HCT116 (cell line): Measurements from ENCODE around the gene PRMT9. TPM values are rescaled to one million over a fixed set of nuclear protein-coding genes. Genes with fewer than 3 reads are reported as not detected.

ENCODE experiments used
- ATAC-seq: fragments of 200-7000 bp; cut with Tn5 transposase; 2 replicates; pipeline ENCODE4 v1.9.1; 2020; ENCODE audit warnings: mild to moderate bottlenecking, moderate library complexity
- BruUV-seq: library from RNA; stranded (reverse); fragments of 400-500 nt; replicated peaks from 2 replicates; lab custom pipeline; 2021; lab: Mats Ljungman, UMichigan
- CTCF ChIA-PET: fragments of 300-600 bp; sonication (Branson Sonifier 250); formaldehyde crosslinking; loops from one replicate; lab custom pipeline; 2021; ENCODE audit warnings: antibody characterized with exemption; lab: Charles Lee
- POLR2A ChIA-PET: fragments of 300-600, 350-600 bp; sonication (Branson Sonifier 250); formaldehyde crosslinking; loops from one replicate; lab custom pipeline; 2021; ENCODE audit warnings: antibody characterized with exemption; lab: Charles Lee
- RAD21 ChIA-PET, 2 experiments: fragments of 300-600 bp; sonication (Branson Sonifier 250); formaldehyde crosslinking; loops; one replicate each; lab custom pipeline; 2023; ENCODE audit warnings: low total read pairs in 2 of 2; ENCODE audit not compliant: uncharacterized antibody in 2 of 2, unreplicated experiment in 2 of 2, low non-redundant PET in 1 of 2; lab: Charles Lee
- DNase-seq: peaks from one replicate; pipeline ENCODE4 v3.0.0-alpha.2; 2010; ENCODE audit warnings: low read depth, low spot score
- H2AFZ ChIP-seq: fragments of 200-600 bp; shearing (Covaris generic), sonication (generic); 2 replicates; pipeline ENCODE4 v1.6.1; 2017; ENCODE audit warnings: low read depth, mixed run types, mixed read lengths, antibody characterized with exemption, low read length; ENCODE audit not compliant: poor library complexity, severe bottlenecking
- H3K27ac ChIP-seq: 2 replicates; pipeline ENCODE4 v1.5.1; 2012; ENCODE audit warnings: low read depth, low read length
- H3K27me3 ChIP-seq: fragments of 200-600 bp; sonication (generic); 2 replicates; pipeline ENCODE4 v1.6.1; 2016; ENCODE audit warnings: mixed run types, low read length, mixed read lengths; ENCODE audit not compliant: insufficient read depth
- H3K36me3 ChIP-seq, 2 experiments: fragments of 200-500 bp in 1 of 2; fragments of 200-600 bp in 1 of 2; sonication (Bioruptor generic) in 1 of 2; sonication (generic) in 1 of 2; 2 replicates each; pipeline versions ENCODE4 v1.5.1 to v1.6.1; 2014 to 2016; ENCODE audit warnings: low read length in 2 of 2, inconsistent platforms in 1 of 2, mixed read lengths in 1 of 2, mixed run types in 1 of 2; ENCODE audit not compliant: insufficient read depth in 2 of 2, control insufficient read depth in 1 of 2
- H3K4me1 ChIP-seq, 2 experiments: fragments of 200-600 bp in 1 of 2; sonication (generic) in 1 of 2; 2 replicates each; pipeline versions ENCODE4 v1.5.1 to v1.6.1; 2012 to 2017; ENCODE audit warnings: low read length in 2 of 2, inconsistent platforms in 1 of 2, mild to moderate bottlenecking in 1 of 2, mixed read lengths in 1 of 2, mixed run types in 1 of 2, moderate library complexity in 1 of 2; ENCODE audit not compliant: insufficient read depth in 2 of 2, control insufficient read depth in 1 of 2
- H3K4me2 ChIP-seq: fragments of 200-600 bp; sonication (generic); 2 replicates; pipeline ENCODE4 v1.6.1; 2017; ENCODE audit warnings: mixed run types, low read length, mixed read lengths
- H3K4me3 ChIP-seq, 2 experiments: fragments of 200-600 bp in 1 of 2; sonication (generic) in 1 of 2; replicated peaks in 1 of 2; 2 replicates each; pipeline ENCODE4 v1.5.1; 2011 to 2016; ENCODE audit warnings: low read length in 2 of 2, control low read depth in 1 of 2, low read depth in 1 of 2, mild to moderate bottlenecking in 1 of 2, mixed read lengths in 1 of 2, mixed run types in 1 of 2
- H3K79me2 ChIP-seq: fragments of 200-600 bp; sonication (generic); 2 replicates; pipeline ENCODE4 v1.6.1; 2017; ENCODE audit warnings: mild to moderate bottlenecking, mixed run types, low read length, moderate library complexity, mixed read lengths; ENCODE audit not compliant: insufficient read depth
- H3K9ac ChIP-seq: fragments of 200-600 bp; sonication (generic); 2 replicates; pipeline ENCODE4 v1.6.1; 2016; ENCODE audit warnings: low read length, mixed read lengths
- H3K9me2 ChIP-seq: fragments of 200-600 bp; sonication (generic), shearing (Covaris generic); 2 replicates; pipeline ENCODE4 v1.6.1; 2017; ENCODE audit warnings: mixed run types, mild to moderate bottlenecking, moderate library complexity; ENCODE audit not compliant: insufficient read depth
- H3K9me3 ChIP-seq, 2 experiments: fragments of 200-500 bp in 1 of 2; fragments of 200-600 bp in 1 of 2; sonication (Bioruptor generic) in 1 of 2; sonication (generic) in 1 of 2; 2 replicates each; pipeline ENCODE4 v1.6.1; 2014 to 2017; ENCODE audit warnings: low read length in 2 of 2, mixed read lengths in 2 of 2, inconsistent platforms in 1 of 2, low read depth in 1 of 2, mild to moderate bottlenecking in 1 of 2, mixed run types in 1 of 2, moderate library complexity in 1 of 2; ENCODE audit not compliant: control insufficient read depth in 1 of 2, insufficient read depth in 1 of 2
- H4K20me1 ChIP-seq: fragments of 200-600 bp; sonication (generic), shearing (Covaris generic); 2 replicates; pipeline ENCODE4 v1.6.1; 2017; ENCODE audit warnings: mixed run types, mild to moderate bottlenecking, moderate library complexity; ENCODE audit not compliant: insufficient read depth
- ATF3 ChIP-seq: IDR thresholded peaks from 2 replicates; pipeline ENCODE4 v1.6.1; 2012
- CBX3 ChIP-seq: IDR thresholded peaks from 2 replicates; pipeline ENCODE4 v1.6.1; 2012; ENCODE audit warnings: low read depth
- MAX ChIP-seq: IDR thresholded peaks from 2 replicates; pipeline ENCODE4 v1.6.1; 2012
- POLR2A ChIP-seq: IDR thresholded peaks from 2 replicates; pipeline ENCODE4 v1.7.0; 2011; ENCODE audit warnings: borderline replicate concordance; ENCODE audit not compliant: insufficient read depth, insufficient read length; ENCODE audit errors: extremely low read depth
- POLR2AphosphoS5 ChIP-seq: IDR thresholded peaks from 2 replicates; pipeline ENCODE4 v1.6.1; 2011; ENCODE audit warnings: mild to moderate bottlenecking, low read depth, low read length, moderate library complexity
- REST ChIP-seq: IDR thresholded peaks from 2 replicates; pipeline ENCODE4 v1.6.1; 2012; ENCODE audit warnings: low read depth
- SRF ChIP-seq: IDR thresholded peaks from 2 replicates; pipeline ENCODE4 v1.6.1; 2012; ENCODE audit warnings: low read depth
- TCF7L2 ChIP-seq: IDR thresholded peaks from 2 replicates; pipeline ENCODE4 v1.7.0; 2011; ENCODE audit warnings: borderline replicate concordance, inconsistent platforms; ENCODE audit not compliant: insufficient read depth, insufficient read length; ENCODE audit errors: extremely low read depth
- YY1 ChIP-seq: IDR thresholded peaks from 2 replicates; pipeline ENCODE4 v1.6.1; 2011; ENCODE audit warnings: low read length, low read depth, moderate library complexity, mild to moderate bottlenecking; ENCODE audit not compliant: insufficient replicate concordance; ENCODE audit errors: extremely low read depth
- ZFX ChIP-seq: fragments of 450-650 bp; IDR thresholded peaks from 2 replicates; pipeline ENCODE4 v1.6.1; 2017
- ZNF274 ChIP-seq: fragments of 200-500 bp; sonication (Bioruptor generic); IDR thresholded peaks from 2 replicates; pipeline ENCODE4 v1.6.1; 2014; ENCODE audit warnings: mild to moderate bottlenecking, low read depth, low read length, inconsistent platforms
- intact Hi-C: fragments of 100-400 bp; cut with micrococcal nuclease; formaldehyde crosslinking; loops from 2 replicates; pipeline ENCODE4 v1.10.0; 2022
- total RNA-seq: library from RNA; stranded (reverse); gene quantifications from one replicate; pipeline ENCODE4 v1.2.1, GENCODE V29; 2021; ENCODE audit not compliant: unreplicated experiment

PRMT9 gene
- total RNA-seq, 1 experiment from 2014 or later: 5.8 TPM

- no peak for DNase-seq
- RAD21 ChIA-PET: interaction anchor here in 1 of 2 experiments (0.8 kb wide), 1 partner anchor 250 kb away, joined by 3 read pairs; no protein-coding TSS in a partner anchor
Measured at GRCh38 chr4:147616849-147617172, 67.2 kb downstream of the PRMT9 start.

GRCh38 chr4:147610686-147611085, 73.3 kb downstream of the PRMT9 start:
- TF ChIP-seq REST (no peak), POLR2AphosphoS5 (no peak), ZFX (no peak), ATF3 (no peak), MAX (no peak)
- ChIA-PET POLR2A (no interaction called here), CTCF (no interaction called here), RAD21 (no interaction called here)
- no peak for DNase-seq
- Histone ChIP-seq H3K9me3 (no peaks in the 10 kb centered on the region), H3K4me2 (no peak overlapping the region), H3K9me2 (no peaks in the 10 kb centered on the region), H3K79me2 (no peaks in the 10 kb centered on the region), H3K4me1 (no peaks in the 10 kb centered on the region), H3K9ac (no peak overlapping the region), H3K36me3 (no peaks in the 10 kb centered on the region), H3K4me3 (no peak overlapping the region), H3K27ac (no peak overlapping the region), H2AFZ (no peak overlapping the region), H3K27me3 (no peaks in the 10 kb centered on the region), H4K20me1 (no peaks in the 10 kb centered on the region)
- BruUV-seq: no TSS peak
- intact Hi-C loops: no loop called here
- no peak for ATAC-seq

More at GRCh38 chr4:147616849-147617172, 67.2 kb downstream of the PRMT9 start:
- ATAC-seq: peak; percentile 26
- intact Hi-C loops: loop anchor here (2.0 kb wide), 1 partner anchor 250 kb away; no protein-coding TSS in a partner anchor
- Histone ChIP-seq H3K27me3 (no peaks in the 10 kb centered on the region), H3K79me2 (peaks cover 44% of the 10 kb centered on the region), H3K9ac (peak overlapping the region; percentile 13), H3K4me1 (peaks cover 5 to 10% of the 10 kb centered on the region in 2 experiments; a peak in 2 of 4 replicates), H3K9me2 (no peaks in the 10 kb centered on the region), H3K4me3 (peak overlapping the region; percentile 72 to 97), H3K36me3 (0 out of 4 replicates have a peak, but pooled peaks cover 0 to 4% of the 10 kb centered on the region in 2 experiments), H3K4me2 (peak overlapping the region; percentile 73), H3K9me3 (no peaks in the 10 kb centered on the region), H3K27ac (no peak overlapping the region), H2AFZ (peak overlapping the region; percentile 24), H4K20me1 (no peaks in the 10 kb centered on the region)
- TF ChIP-seq ZFX (no peak), TCF7L2 (no peak), SRF (no peak), POLR2A (no peak), ZNF274 (no peak), MAX (no peak), CBX3 (no peak), YY1 (no peak)
- BruUV-seq: TSS peak; percentile 91
- CTCF ChIA-PET: interaction anchor here (1.1 to 2.0 kb wide), 5 partner anchors 27 to 597 kb away, joined by 3 to 27 read pairs (median 6); no protein-coding TSS in a partner anchor
- POLR2A ChIA-PET: interaction anchor here (1.0 to 1.9 kb wide), 4 partner anchors 12 to 250 kb away, joined by 3 to 9 read pairs (median 6); partner anchors contain the start of gene PRMT9
